Sciatic nerve (tissue), 2 donors: ENCODE measurements around the gene TMBIM4. TPM values are rescaled to one million over a fixed set of nuclear protein-coding genes. Genes with fewer than 3 reads are reported as not detected.

Experiments used
- ATAC-seq: fragments of 200-7000 bp; cut with Tn5 transposase; one replicate; pipeline ENCODE4 v1.9.1; 2020; ENCODE audit warnings: mild to moderate bottlenecking, moderate library complexity
- DNase-seq: peaks from one replicate; pipeline ENCODE4 v3.0.0-alpha.2; 2020; ENCODE audit warnings: low spot score
- intact Hi-C: fragments of 100-400 bp; cut with DNase I; formaldehyde crosslinking; loops from one replicate; pipeline ENCODE4 v1.14.2; 2022
- total RNA-seq: library from RNA; stranded (reverse); fragmentation: NEBNext Ultra II Directional; extraction: Animal tissue kit (Norgen Biotek cat#: 25700); gene quantifications from one replicate; pipeline ENCODE4 v1.2.1, GENCODE V29; 2021
- donor health status: DM: no; HTN: no; CAD: no.
- donor health status: DM: no; HTN: no; CAD: no.

TMBIM4 gene
- total RNA-seq, 1 donor from 2014 or later = 99.3 TPM

- DNase-seq (no peak), ATAC-seq (peak; percentile 89)
- intact Hi-C loops = no loop called here
These were observed 24.7 kb downstream of the TMBIM4 start for GRCh38 chr12:66144791-66145754.

GRCh38 chr12:66143868-66144267 lies 25.9 kb downstream of the TMBIM4 start:
- intact Hi-C loops = no loop called here
- no peak for DNase-seq
- no peak for ATAC-seq

- no peak for DNase-seq
- ATAC-seq = no peak
- intact Hi-C loops = no loop called here
These were observed 27.0 kb downstream of the TMBIM4 start for GRCh38 chr12:66142826-66143225.

- intact Hi-C loops = no loop called here
- DNase-seq (no peak), ATAC-seq (no peak)
These were observed 28.5 kb downstream of the TMBIM4 start for GRCh38 chr12:66141299-66141698.

- DNase-seq = no peak
- intact Hi-C loops = no loop called here
- ATAC-seq = no peak
These were observed 29.1 kb downstream of the TMBIM4 start for GRCh38 chr12:66140731-66141130.

- intact Hi-C loops = no loop called here
- ATAC-seq (no peak), DNase-seq (no peak)
These were observed 30.5 kb downstream of the TMBIM4 start for GRCh38 chr12:66139328-66139727.

- ATAC-seq = no peak
- no peak for DNase-seq
- intact Hi-C loops = no loop called here
These were observed 31.9 kb downstream of the TMBIM4 start for GRCh38 chr12:66137937-66138336.

- ATAC-seq (no peak), DNase-seq (no peak)
- intact Hi-C loops = no loop called here
These were observed 37.4 kb downstream of the TMBIM4 start for GRCh38 chr12:66132408-66132807.

- intact Hi-C loops = no loop called here
- DNase-seq (no peak), ATAC-seq (no peak)
These were observed 38.6 kb downstream of the TMBIM4 start for GRCh38 chr12:66131067-66131688.

- ATAC-seq (peak; percentile 98), DNase-seq (peak; percentile 93)
- intact Hi-C loops = no loop called here
These were observed 39.3 kb downstream of the TMBIM4 start, which contains the start of gene LLPH for GRCh38 chr12:66130267-66131066. LLPH (minus strand) TSS chr12:66130750; CDS start chr12:66129106, 1,644 bp downstream.

- ATAC-seq = peak; percentile 21
- DNase-seq = no peak
- intact Hi-C loops = no loop called here
These were observed 39.9 kb downstream of the TMBIM4 start for GRCh38 chr12:66129934-66130266.

GRCh38 chr12:66127650-66128049 lies 42.1 kb downstream of the TMBIM4 start:
- intact Hi-C loops = no loop called here
- DNase-seq (no peak), ATAC-seq (no peak)

GRCh38 chr12:66120477-66120876 lies 49.3 kb downstream of the TMBIM4 start:
- no peak for DNase-seq
- ATAC-seq = no peak
- intact Hi-C loops = no loop called here

- DNase-seq (no peak), ATAC-seq (no peak)
- intact Hi-C loops = no loop called here
These were observed 49.9 kb downstream of the TMBIM4 start for GRCh38 chr12:66119870-66120241.

GRCh38 chr12:66119229-66119869 lies 50.4 kb downstream of the TMBIM4 start:
- intact Hi-C loops = no loop called here
- ATAC-seq (no peak), DNase-seq (no peak)

- intact Hi-C loops = no loop called here
- ATAC-seq = no peak
These were observed 51.4 kb downstream of the TMBIM4 start for GRCh38 chr12:66118240-66118891.

GRCh38 chr12:66117242-66117641 lies 52.6 kb downstream of the TMBIM4 start:
- DNase-seq = no peak
- intact Hi-C loops = no loop called here
- no peak for ATAC-seq

More at GRCh38 chr12:66118240-66118891, 51.4 kb downstream of the TMBIM4 start:
- DNase-seq = no peak

GRCh38 chr12:66115071-66115600 lies 54.7 kb downstream of the TMBIM4 start:
- ATAC-seq = no peak
- intact Hi-C loops = no loop called here
- DNase-seq = no peak
